ENCODE data around the gene SPAG16.

Gene SPAG16

GRCh38 chr2:214341646-214342045, 1057.4 kb downstream of the SPAG16 start:
- Histone ChIP-seq H3K27ac (no peak overlapping the region), H4K20me1 (ENCODE audit: insufficient read depth) (no peaks in the 10 kb centered on the region), H3K36me3 (ENCODE audit: insufficient read depth) (no peaks in the 10 kb centered on the region), H3K9ac (no peak overlapping the region), H2AFZ (ENCODE audit: low read depth) (no peak overlapping the region), H3K79me2 (ENCODE audit: insufficient read depth, low read depth) (no peaks in the 10 kb centered on the region), H3K4me1 (ENCODE audit: low read depth, poor library complexity, severe bottlenecking) (no peaks in the 10 kb centered on the region), H3K4me2 (no peak overlapping the region), H3K27me3 (ENCODE audit: insufficient read depth, low read depth) (no peaks in the 10 kb centered on the region), H3K4me3 (IDR thresholded peaks at IDR 0.05; ENCODE audit: insufficient read depth, low read depth, low read length) (no peak overlapping the region)
- TF ChIP-seq, protein P1, sequence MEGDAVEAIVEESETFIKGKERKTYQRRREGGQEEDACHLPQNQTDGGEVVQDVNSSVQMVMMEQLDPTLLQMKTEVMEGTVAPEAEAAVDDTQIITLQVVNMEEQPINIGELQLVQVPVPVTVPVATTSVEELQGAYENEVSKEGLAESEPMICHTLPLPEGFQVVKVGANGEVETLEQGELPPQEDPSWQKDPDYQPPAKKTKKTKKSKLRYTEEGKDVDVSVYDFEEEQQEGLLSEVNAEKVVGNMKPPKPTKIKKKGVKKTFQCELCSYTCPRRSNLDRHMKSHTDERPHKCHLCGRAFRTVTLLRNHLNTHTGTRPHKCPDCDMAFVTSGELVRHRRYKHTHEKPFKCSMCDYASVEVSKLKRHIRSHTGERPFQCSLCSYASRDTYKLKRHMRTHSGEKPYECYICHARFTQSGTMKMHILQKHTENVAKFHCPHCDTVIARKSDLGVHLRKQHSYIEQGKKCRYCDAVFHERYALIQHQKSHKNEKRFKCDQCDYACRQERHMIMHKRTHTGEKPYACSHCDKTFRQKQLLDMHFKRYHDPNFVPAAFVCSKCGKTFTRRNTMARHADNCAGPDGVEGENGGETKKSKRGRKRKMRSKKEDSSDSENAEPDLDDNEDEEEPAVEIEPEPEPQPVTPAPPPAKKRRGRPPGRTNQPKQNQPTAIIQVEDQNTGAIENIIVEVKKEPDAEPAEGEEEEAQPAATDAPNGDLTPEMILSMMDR (conservative IDR thresholded peaks at IDR 0.05; ENCODE audit: low read depth, low read length), result no peak

DNA sequence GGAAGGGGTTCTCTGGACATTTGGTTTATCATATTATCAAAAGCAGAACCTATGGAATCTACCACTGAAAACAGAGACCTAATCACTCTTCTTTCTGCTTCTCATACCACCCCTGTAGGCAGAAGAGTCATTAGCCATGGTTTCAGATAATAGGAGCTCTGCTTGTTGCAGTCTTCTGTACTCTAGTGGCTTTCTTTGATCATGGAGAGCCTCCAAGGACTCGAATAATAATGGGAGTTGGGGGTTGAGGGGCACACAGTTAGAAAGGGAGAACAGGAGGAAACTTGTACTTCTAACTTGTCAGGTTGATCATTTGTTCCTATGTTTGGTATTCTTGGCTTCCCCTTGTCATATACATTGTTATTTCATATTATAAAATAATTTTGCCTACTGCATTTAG, 1074.2 kb downstream of the SPAG16 start:
- H3K27me3 ChIP-seq (ENCODE audit: insufficient read depth, low read depth), result no peaks in the 10 kb centered on the region
- no peaks in the 10 kb centered on the region for H4K20me1 ChIP-seq (ENCODE audit: insufficient read depth)
- no peak overlapping the region for H3K9ac ChIP-seq
- H3K4me2 ChIP-seq, result no peak overlapping the region
- TF ChIP-seq, protein P1 (conservative IDR thresholded peaks at IDR 0.05; ENCODE audit: low read depth, low read length), result no peak
- no peak overlapping the region for H2AFZ ChIP-seq (ENCODE audit: low read depth)
- H3K27ac ChIP-seq, result no peak overlapping the region
- no peaks in the 10 kb centered on the region for H3K4me1 ChIP-seq (ENCODE audit: low read depth, poor library complexity, severe bottlenecking)
- no peaks in the 10 kb centered on the region for H3K79me2 ChIP-seq (ENCODE audit: insufficient read depth, low read depth)
- H3K4me3 ChIP-seq (IDR thresholded peaks at IDR 0.05; ENCODE audit: insufficient read depth, low read depth, low read length), result no peak overlapping the region
- no peaks in the 10 kb centered on the region for H3K36me3 ChIP-seq (ENCODE audit: insufficient read depth)

DNA sequence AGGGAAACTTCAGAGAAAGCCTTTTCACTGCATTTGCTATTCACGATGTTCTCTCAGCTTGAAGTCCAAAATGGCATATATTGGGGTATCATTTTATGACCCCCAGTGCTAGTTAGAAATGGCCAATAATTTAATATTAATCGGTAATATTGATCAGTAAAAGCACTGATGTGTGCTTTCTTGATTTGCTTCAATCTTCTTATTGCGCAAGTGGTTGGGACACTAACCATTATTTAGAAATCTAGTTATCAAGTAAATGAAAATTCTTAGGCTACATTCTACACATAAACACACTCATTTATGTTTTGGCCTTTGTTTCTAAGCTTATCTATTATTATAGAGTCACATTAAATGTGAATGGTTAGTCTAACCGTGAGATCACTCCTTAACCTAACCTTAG, 1076.9 kb downstream of the SPAG16 start:
- H3K4me2 ChIP-seq, result no peak overlapping the region
- no peak overlapping the region for H3K9ac ChIP-seq
- H3K4me1 ChIP-seq (ENCODE audit: low read depth, poor library complexity, severe bottlenecking), result no peaks in the 10 kb centered on the region
- no peaks in the 10 kb centered on the region for H4K20me1 ChIP-seq (ENCODE audit: insufficient read depth)
- H3K27ac ChIP-seq, result no peak overlapping the region
- H2AFZ ChIP-seq (ENCODE audit: low read depth), result no peak overlapping the region
- H3K4me3 ChIP-seq (IDR thresholded peaks at IDR 0.05; ENCODE audit: insufficient read depth, low read depth, low read length), result no peak overlapping the region
- H3K27me3 ChIP-seq (ENCODE audit: insufficient read depth, low read depth), result no peaks in the 10 kb centered on the region
- H3K36me3 ChIP-seq (ENCODE audit: insufficient read depth), result no peaks in the 10 kb centered on the region
- TF ChIP-seq, protein P1 (conservative IDR thresholded peaks at IDR 0.05; ENCODE audit: low read depth, low read length), result no peak
- no peaks in the 10 kb centered on the region for H3K79me2 ChIP-seq (ENCODE audit: insufficient read depth, low read depth)

- TF ChIP-seq, protein P1 (conservative IDR thresholded peaks at IDR 0.05; ENCODE audit: low read depth, low read length), result no peak
- Histone ChIP-seq H2AFZ (ENCODE audit: low read depth) (no peak overlapping the region), H3K27ac (no peak overlapping the region), H3K79me2 (ENCODE audit: insufficient read depth, low read depth) (no peaks in the 10 kb centered on the region), H3K27me3 (ENCODE audit: insufficient read depth, low read depth) (no peaks in the 10 kb centered on the region), H4K20me1 (ENCODE audit: insufficient read depth) (no peaks in the 10 kb centered on the region), H3K4me2 (no peak overlapping the region), H3K4me1 (ENCODE audit: low read depth, poor library complexity, severe bottlenecking) (no peaks in the 10 kb centered on the region), H3K9ac (no peak overlapping the region), H3K36me3 (ENCODE audit: insufficient read depth) (no peaks in the 10 kb centered on the region), H3K4me3 (IDR thresholded peaks at IDR 0.05; ENCODE audit: insufficient read depth, low read depth, low read length) (no peak overlapping the region)
Measured at GRCh38 chr2:214365549-214365948, 1081.3 kb downstream of the SPAG16 start.

All from KMS-11 (cell line).